Endothelial cell of umbilical vein (primary cell): ENCODE results near the gene NBEAL1. TPM values are rescaled to one million over a fixed set of nuclear protein-coding genes. Genes with fewer than 3 reads are reported as not detected.
"Not testable (repeated sequence)": the region's sequence is repeated elsewhere in the genome, so short reads cannot be mapped to it uniquely, and the experiment has no call there.

ENCODE experiments used
- BruUV-seq: library from RNA; stranded (reverse); fragments of 400-500 nt; replicated peaks from 2 replicates; lab custom pipeline; 2021; lab: Mats Ljungman, UMichigan
- CTCF ChIA-PET: fragments of 300-600, 350-600 bp; sonication (Branson Sonifier 250); formaldehyde crosslinking; loops from one replicate; lab custom pipeline; 2021; ENCODE audit warnings: antibody characterized with exemption, inconsistent platforms; lab: Charles Lee
- POLR2A ChIA-PET: fragments of 300-600, 350-600 bp; sonication (Branson Sonifier 250); formaldehyde crosslinking; loops from one replicate; lab custom pipeline; 2021; ENCODE audit warnings: antibody characterized with exemption, inconsistent platforms; lab: Charles Lee
- DNase-seq: peaks from one replicate; pipeline ENCODE4 v3.0.0-alpha.2; 2011; ENCODE audit warnings: low read depth, low spot score
- FAIRE-seq: peaks from 2 replicates; lab custom pipeline; 2011; peaks lifted over from hg19 to GRCh38; lab: Jason Lieb, UNC
- H2AFZ ChIP-seq: 2 replicates; pipeline ENCODE4 v1.6.0; 2012; ENCODE audit warnings: low read depth, low read length, control low read depth, inconsistent platforms
- H3K27ac ChIP-seq: 2 replicates; pipeline ENCODE4 v1.5.1; 2011; ENCODE audit warnings: low read depth, mild to moderate bottlenecking, control low read depth, low read length, moderate library complexity; ENCODE audit not compliant: insufficient read depth
- H3K27me3 ChIP-seq, 2 experiments: 2 replicates each; pipeline versions ENCODE4 v1.6.0 to v1.6.1; 2011; ENCODE audit warnings: low read length in 2 of 2, mixed read lengths in 1 of 2; ENCODE audit not compliant: control insufficient read depth in 2 of 2, insufficient read depth in 2 of 2
- H3K36me3 ChIP-seq, 2 experiments: 2 replicates in 1 of 2; 3 replicates in 1 of 2; pipeline ENCODE4 v1.5.1; 2011; ENCODE audit warnings: low read length in 2 of 2, mild to moderate bottlenecking in 1 of 2, moderate library complexity in 1 of 2; ENCODE audit not compliant: control insufficient read depth in 2 of 2, insufficient read depth in 2 of 2; ENCODE audit errors: extremely low read depth in 1 of 2
- H3K4me1 ChIP-seq: 3 replicates; pipeline ENCODE4 v1.5.1; 2011; ENCODE audit warnings: mild to moderate bottlenecking, low read length; ENCODE audit not compliant: control insufficient read depth, insufficient read depth; ENCODE audit errors: extremely low read depth
- H3K4me2 ChIP-seq: 2 replicates; pipeline ENCODE4 v1.6.1; 2011; ENCODE audit warnings: low read length, control low read depth, mixed read lengths; ENCODE audit not compliant: insufficient read depth
- H3K4me3 ChIP-seq, 3 experiments: fragments of 200-600 bp in 1 of 3; sonication (generic), shearing (Covaris generic) in 1 of 3; replicated peaks in 1 of 3; 2 replicates each; pipeline ENCODE4 v1.5.1; 2011 to 2016; ENCODE audit warnings: control low read depth in 3 of 3, low read length in 3 of 3, mild to moderate bottlenecking in 2 of 3, inconsistent platforms in 1 of 3, low read depth in 1 of 3, moderate library complexity in 1 of 3; ENCODE audit not compliant: insufficient read depth in 1 of 3
- H3K79me2 ChIP-seq: 2 replicates; pipeline ENCODE4 v1.6.0; 2012; ENCODE audit warnings: low read length, inconsistent platforms; ENCODE audit not compliant: control insufficient read depth, insufficient read depth
- H3K9ac ChIP-seq: replicated peaks from 2 replicates; pipeline ENCODE3; 2011; ENCODE audit warnings: low read length, control low read depth; ENCODE audit not compliant: insufficient read depth; ENCODE audit errors: extremely low read depth
- H3K9me1 ChIP-seq: replicated peaks from 3 replicates; pipeline ENCODE4 v1.6.0; 2011; ENCODE audit warnings: mild to moderate bottlenecking, low read length; ENCODE audit not compliant: control insufficient read depth, insufficient read depth; ENCODE audit errors: extremely low read depth
- H3K9me3 ChIP-seq: replicated peaks from 2 replicates; pipeline ENCODE4 v1.5.1; 2012; ENCODE audit warnings: low read length, inconsistent platforms; ENCODE audit not compliant: control insufficient read depth, insufficient read depth
- H4K20me1 ChIP-seq: replicated peaks from 2 replicates; pipeline ENCODE3; 2011; ENCODE audit warnings: mild to moderate bottlenecking, low read length; ENCODE audit not compliant: control insufficient read depth, insufficient read depth; ENCODE audit errors: extremely low read depth
- EZH2 ChIP-seq: IDR thresholded peaks from 2 replicates; pipeline ENCODE4 v1.6.1; 2012; ENCODE audit warnings: borderline replicate concordance, low read depth, mild to moderate bottlenecking, moderate library complexity, low read length, inconsistent platforms; ENCODE audit not compliant: severe bottlenecking
- GATA2 ChIP-seq: IDR thresholded peaks from 2 replicates; pipeline ENCODE4 v1.7.0; 2011; ENCODE audit warnings: low read depth, mild to moderate bottlenecking, moderate library complexity, mixed read lengths, low read length; ENCODE audit not compliant: insufficient read length, insufficient read depth
- JUN ChIP-seq: IDR thresholded peaks from 2 replicates; pipeline ENCODE4 v1.6.1; 2011; ENCODE audit warnings: borderline replicate concordance, low read depth; ENCODE audit not compliant: insufficient read length, insufficient read depth
- MYC ChIP-seq: IDR thresholded peaks from one replicate; pipeline ENCODE4 v1.6.1; 2011; ENCODE audit warnings: mild to moderate bottlenecking, low read depth, low read length
- POLR2A ChIP-seq: IDR thresholded peaks from 2 replicates; pipeline ENCODE4 v1.6.1; 2012; ENCODE audit warnings: low read depth, mild to moderate bottlenecking, control low read depth, low read length
- dilution Hi-C: fragments of 300-500 bp; cut with MboI; formaldehyde crosslinking; loops from one replicate; pipeline ENCODE4 v1.15.0; 2019; ENCODE audit warnings: low sequenced_read_pairs; ENCODE audit not compliant: extremely low pct_ligation_motif_present
- intact Hi-C: fragments of 100-400 bp; cut with micrococcal nuclease; formaldehyde crosslinking; loops from one replicate; pipeline ENCODE4 v1.10.0; 2022
- polyA plus RNA-seq, 4 experiments: library from polyadenylated mRNA; depleted of rRNA in 3 of 4; stranded (reverse) in 3 of 4; unstranded in 1 of 4; fragments of >200 nt; gene quantifications; 2 replicates each; pipeline versions ENCODE4 v1.2.1 to v1.2.3, GENCODE V29; 2011 to 2012; ENCODE audit warnings: missing spikeins in 1 of 4
- total RNA-seq: library from RNA; stranded (reverse); gene quantifications from 2 replicates; pipeline ENCODE4 v1.2.3, GENCODE V29; 2021

Gene NBEAL1
- total and polyA plus RNA-seq, 2 donors (not counting 3 experiments of a cell fraction or from before 2014, with no cell fraction given) = 2.1 to 23.3 TPM

- BruUV-seq = no TSS peak
Measured at GRCh38 chr2:203155406-203155805, 140.7 kb downstream of the NBEAL1 start.

GRCh38 chr2:203162722-203163121 is 148.0 kb downstream of the NBEAL1 start:
- FAIRE-seq, CTCF ChIA-PET: not testable (repeated sequence)

More at GRCh38 chr2:203155406-203155805, 140.7 kb downstream of the NBEAL1 start:
- TF ChIP-seq JUN (no peak), POLR2A (no peak), EZH2 (no peak), MYC (no peak), GATA2 (no peak)
- Histone ChIP-seq H3K27ac (no peak overlapping the region), H3K4me1 (no peaks in the 10 kb centered on the region), H4K20me1 (no peaks in the 10 kb centered on the region), H3K79me2 (no peaks in the 10 kb centered on the region), H3K27me3 (no peaks in the 10 kb centered on the region), H3K9me1 (no peaks in the 10 kb centered on the region), H3K4me2 (no peak overlapping the region), H2AFZ (no peak overlapping the region), H3K9ac (no peak overlapping the region), H3K4me3 (no peak overlapping the region), H3K9me3 (no peaks in the 10 kb centered on the region), H3K36me3 (no peaks in the 10 kb centered on the region)
- intact Hi-C loops = no loop called here
- dilution Hi-C loops = no loop called here
- CTCF ChIA-PET = interaction anchor here (1.5 to 1.6 kb wide), 2 partner anchors 10 to 21 kb away, joined by 3 read pairs; no protein-coding TSS in a partner anchor
- POLR2A ChIA-PET = no interaction called here
- DNase-seq (no peak), FAIRE-seq (no peak)

More at GRCh38 chr2:203162722-203163121, 148.0 kb downstream of the NBEAL1 start:
- H3K27me3 ChIP-seq, intact Hi-C loops, BruUV-seq, H3K4me3 ChIP-seq, H3K79me2 ChIP-seq, POLR2A ChIA-PET, H3K9me3 ChIP-seq, H2AFZ ChIP-seq, H3K9me1 ChIP-seq, H4K20me1 ChIP-seq, H3K4me2 ChIP-seq, DNase-seq, dilution Hi-C loops, H3K4me1 ChIP-seq, H3K27ac ChIP-seq, H3K9ac ChIP-seq, H3K36me3 ChIP-seq: not testable (repeated sequence)
